ENCODE measurements around the gene ELOB.

ELOB gene

DNA sequence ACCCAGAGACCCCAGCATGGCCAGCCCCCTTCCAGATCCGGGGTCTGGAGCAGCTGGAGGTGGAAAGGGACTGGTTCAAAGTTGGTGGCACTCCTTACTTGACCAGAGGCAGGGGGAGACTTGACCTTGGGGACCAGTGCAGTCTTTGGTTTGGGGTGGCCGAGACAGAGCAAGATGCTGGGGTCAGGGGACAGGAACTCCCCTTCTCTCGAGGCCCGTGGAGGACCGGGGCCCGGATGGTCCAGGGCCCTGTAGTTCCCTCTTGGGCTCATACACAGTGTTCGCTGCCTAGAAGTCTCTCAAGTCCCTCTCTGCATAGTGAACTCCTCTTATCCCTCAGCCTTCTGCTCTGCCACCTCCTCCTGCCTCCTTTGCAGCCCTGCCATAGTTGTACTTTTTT lies 10.9 kb upstream of the ELOB start:
- WGBS = 64% methylated on average over 7 of the region's 7 CpGs
- Histone ChIP-seq H4K91ac (ENCODE audit: low read length) (no peak overlapping the region), H3K18ac (ENCODE audit: low read depth in 1 of 2, low read length in 2 of 2) (no peak overlapping the region), H3K79me1 (replicated peaks; ENCODE audit: low read length, poor library complexity, severe bottlenecking) (no peaks in the 10 kb centered on the region), H2AFZ (ENCODE audit: low read depth, low read length) (no peak overlapping the region), H2BK12ac (ENCODE audit: low read length in 2 of 2) (no peak overlapping the region), H2BK120ac (ENCODE audit: low read depth, low read length) (no peak overlapping the region), H3K4me3 (ENCODE audit: insufficient read depth in 1 of 2, low read depth in 1 of 2, low read length in 2 of 2) (no peak overlapping the region), H3K27ac (ENCODE audit: low read length, poor library complexity, severe bottlenecking) (no peak overlapping the region), H2AK5ac (ENCODE audit: low read length, severe bottlenecking) (no peak overlapping the region), H3K23ac (ENCODE audit: low read length in 2 of 2) (no peak overlapping the region), H3K4me2 (ENCODE audit: low read length, poor library complexity, severe bottlenecking) (no peak overlapping the region), H4K8ac (ENCODE audit: low read length) (no peak overlapping the region), H3K4me1 (ENCODE audit: control insufficient read depth, insufficient read depth, low read depth, low read length) (peaks cover 2% of the 10 kb centered on the region), H3K9me3 (ENCODE audit: control insufficient read depth, low read length) (no peaks in the 10 kb centered on the region), H2BK15ac (ENCODE audit: low read depth, poor library complexity, severe bottlenecking) (peak overlapping the region; percentile 78), H3K36me3 (ENCODE audit: control insufficient read depth in 1 of 2, insufficient read depth in 2 of 2, low read depth in 1 of 2, low read length in 2 of 2) (no peaks in the 10 kb centered on the region), H3K27me3 (ENCODE audit: control insufficient read depth in 1 of 2, insufficient read depth in 1 of 2, low read length in 2 of 2) (peaks cover 23 to 85% of the 10 kb centered on the region in 2 experiments), H3K14ac (ENCODE audit: low read length in 2 of 2) (no peak overlapping the region), H3K4ac (ENCODE audit: low read depth in 1 of 2, low read length in 2 of 2) (no peak overlapping the region), H2BK5ac (ENCODE audit: low read depth, low read length, poor library complexity, severe bottlenecking) (no peak overlapping the region), H3K9ac (ENCODE audit: low read length) (no peak overlapping the region)
- no peak for DNase-seq

DNA sequence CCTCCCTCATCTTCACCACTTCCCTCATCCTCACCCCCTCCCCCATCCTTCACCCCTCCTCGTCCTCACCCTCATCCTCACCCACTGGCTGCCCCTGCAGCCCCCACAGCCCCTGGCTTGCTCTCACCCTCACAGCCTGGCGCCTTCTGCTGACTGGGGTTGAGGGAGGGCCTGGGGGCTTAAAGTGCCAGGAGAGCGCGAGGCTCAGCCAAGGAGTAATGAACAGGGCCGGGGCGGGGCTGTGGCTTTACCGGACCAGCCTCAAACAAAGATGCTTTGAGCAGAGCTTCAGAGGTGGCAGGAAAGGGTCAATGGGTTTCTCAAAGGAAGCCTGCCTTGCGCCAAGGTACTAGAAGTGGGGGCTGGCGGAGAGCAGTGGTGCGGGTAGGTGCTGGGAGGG lies 10.3 kb upstream of the ELOB start, which contains the start of gene PRSS33:
Gene PRSS33, minus strand, starts transcription at position 155 of the 400 bp plus-strand sequence. CDS start 1,013 bp downstream, outside the sequence.
- Histone ChIP-seq H2BK12ac (ENCODE audit: low read length in 2 of 2) (no peak within 1 kb of the TSS), H3K79me1 (replicated peaks; ENCODE audit: low read length, poor library complexity, severe bottlenecking) (no peaks in the 10 kb centered on the region), H3K23ac (ENCODE audit: low read length in 2 of 2) (peak within 1 kb of the TSS in 1 of 2 experiments; percentile 34), H2BK5ac (ENCODE audit: low read depth, low read length, poor library complexity, severe bottlenecking) (no peak within 1 kb of the TSS), H3K18ac (ENCODE audit: low read depth in 1 of 2, low read length in 2 of 2) (no peak within 1 kb of the TSS), H3K27me3 (ENCODE audit: control insufficient read depth in 1 of 2, insufficient read depth in 1 of 2, low read length in 2 of 2) (peaks cover 23 to 84% of the 10 kb centered on the region in 2 experiments), H3K4ac (ENCODE audit: low read depth in 1 of 2, low read length in 2 of 2) (no peak within 1 kb of the TSS), H3K14ac (ENCODE audit: low read length in 2 of 2) (no peak within 1 kb of the TSS), H3K36me3 (ENCODE audit: control insufficient read depth in 1 of 2, insufficient read depth in 2 of 2, low read depth in 1 of 2, low read length in 2 of 2) (no peaks in the 10 kb centered on the region), H3K9me3 (ENCODE audit: control insufficient read depth, low read length) (no peaks in the 10 kb centered on the region), H4K91ac (ENCODE audit: low read length) (no peak within 1 kb of the TSS), H2AK5ac (ENCODE audit: low read length, severe bottlenecking) (no peak within 1 kb of the TSS), H4K8ac (ENCODE audit: low read length) (no peak within 1 kb of the TSS), H2AFZ (ENCODE audit: low read depth, low read length) (no peak within 1 kb of the TSS), H2BK120ac (ENCODE audit: low read depth, low read length) (no peak within 1 kb of the TSS), H3K4me1 (ENCODE audit: control insufficient read depth, insufficient read depth, low read depth, low read length) (peaks cover 2% of the 10 kb centered on the region), H3K4me2 (ENCODE audit: low read length, poor library complexity, severe bottlenecking) (no peak within 1 kb of the TSS), H3K9ac (ENCODE audit: low read length) (no peak within 1 kb of the TSS), H2BK15ac (ENCODE audit: low read depth, poor library complexity, severe bottlenecking) (peak within 1 kb of the TSS; percentile 78), H3K27ac (ENCODE audit: low read length, poor library complexity, severe bottlenecking) (no peak within 1 kb of the TSS), H3K4me3 (ENCODE audit: insufficient read depth in 1 of 2, low read depth in 1 of 2, low read length in 2 of 2) (no peak within 1 kb of the TSS)
- 68% methylated on average over 9 of the region's 10 CpGs for WGBS
- no peak for DNase-seq

GRCh38 chr16:2786826-2787151 lies 9.7 kb upstream of the ELOB start:
- WGBS = 78% methylated on average over 3 of the region's 3 CpGs
- no peak overlapping the region for H2BK120ac ChIP-seq (ENCODE audit: low read depth, low read length)
- no peak overlapping the region for H3K23ac ChIP-seq (ENCODE audit: low read length in 2 of 2)
- H2BK12ac ChIP-seq (ENCODE audit: low read length in 2 of 2) = no peak overlapping the region
- H3K27ac ChIP-seq (ENCODE audit: low read length, poor library complexity, severe bottlenecking) = no peak overlapping the region
- no peak for DNase-seq
- H3K4me1 ChIP-seq (ENCODE audit: control insufficient read depth, insufficient read depth, low read depth, low read length) = peaks cover 2% of the 10 kb centered on the region
- no peak overlapping the region for H3K14ac ChIP-seq (ENCODE audit: low read length in 2 of 2)
- H2BK5ac ChIP-seq (ENCODE audit: low read depth, low read length, poor library complexity, severe bottlenecking) = no peak overlapping the region
- no peak overlapping the region for H3K4ac ChIP-seq (ENCODE audit: low read depth in 1 of 2, low read length in 2 of 2)
- no peak overlapping the region for H2BK15ac ChIP-seq (ENCODE audit: low read depth, poor library complexity, severe bottlenecking)
- no peak overlapping the region for H2AFZ ChIP-seq (ENCODE audit: low read depth, low read length)
- H3K9ac ChIP-seq (ENCODE audit: low read length) = no peak overlapping the region
- H3K18ac ChIP-seq (ENCODE audit: low read depth in 1 of 2, low read length in 2 of 2) = no peak overlapping the region
- no peaks in the 10 kb centered on the region for H3K79me1 ChIP-seq (replicated peaks; ENCODE audit: low read length, poor library complexity, severe bottlenecking)
- no peak overlapping the region for H2AK5ac ChIP-seq (ENCODE audit: low read length, severe bottlenecking)
- no peak overlapping the region for H4K91ac ChIP-seq (ENCODE audit: low read length)
- H3K36me3 ChIP-seq (ENCODE audit: control insufficient read depth in 1 of 2, insufficient read depth in 2 of 2, low read depth in 1 of 2, low read length in 2 of 2) = no peaks in the 10 kb centered on the region
- no peak overlapping the region for H4K8ac ChIP-seq (ENCODE audit: low read length)
- H3K9me3 ChIP-seq (ENCODE audit: control insufficient read depth, low read length) = no peaks in the 10 kb centered on the region
- peaks cover 23 to 80% of the 10 kb centered on the region in 2 experiments for H3K27me3 ChIP-seq (ENCODE audit: control insufficient read depth in 1 of 2, insufficient read depth in 1 of 2, low read length in 2 of 2)
- no peak overlapping the region for H3K4me2 ChIP-seq (ENCODE audit: low read length, poor library complexity, severe bottlenecking)
- H3K4me3 ChIP-seq (ENCODE audit: insufficient read depth in 1 of 2, low read depth in 1 of 2, low read length in 2 of 2) = no peak overlapping the region

DNA sequence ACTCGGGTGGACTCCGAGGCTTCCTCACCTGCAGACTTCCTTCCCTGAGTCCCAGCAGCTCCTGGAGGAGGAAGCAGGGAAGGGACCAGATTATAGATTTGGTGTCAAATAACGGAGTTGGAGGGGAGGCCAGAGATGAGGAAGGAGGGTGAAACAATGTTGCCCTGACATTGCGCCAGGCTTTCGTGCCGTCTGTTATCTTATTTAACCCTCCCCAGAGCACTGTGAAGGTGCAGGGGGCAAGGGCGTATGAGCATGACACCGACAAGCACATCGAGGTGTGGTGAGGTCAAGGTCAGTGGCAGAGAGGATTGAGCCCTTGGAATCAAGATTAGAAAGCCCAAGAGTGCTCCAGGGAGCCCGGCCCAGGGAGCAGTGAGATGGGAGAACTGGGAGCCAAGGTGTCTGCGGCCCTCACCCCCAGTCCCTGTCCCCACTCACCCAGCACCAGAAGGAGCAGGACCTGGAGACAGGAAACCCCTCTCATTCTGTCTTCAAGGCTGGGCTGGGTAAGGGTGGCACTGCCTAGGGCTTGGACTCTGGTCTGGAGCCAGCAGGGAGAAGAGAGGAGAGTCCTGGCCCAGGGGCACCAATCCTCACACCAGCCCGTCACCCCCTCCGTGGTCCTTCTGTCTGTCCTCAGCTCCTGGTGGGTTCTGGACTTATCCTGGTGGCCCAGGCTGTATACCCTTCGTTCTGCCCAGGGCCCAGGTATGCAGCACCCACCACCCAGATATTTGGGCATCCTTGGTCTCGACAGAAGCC lies 9.2 kb upstream of the ELOB start:
- Histone ChIP-seq H2AK5ac (ENCODE audit: low read length, severe bottlenecking) (no peak overlapping the region), H2BK5ac (ENCODE audit: low read depth, low read length, poor library complexity, severe bottlenecking) (no peak overlapping the region), H3K23ac (ENCODE audit: low read length in 2 of 2) (peak overlapping the region in 1 of 2 experiments; percentile 34), H3K18ac (ENCODE audit: low read depth in 1 of 2, low read length in 2 of 2) (no peak overlapping the region), H3K27me3 (ENCODE audit: control insufficient read depth in 1 of 2, insufficient read depth in 1 of 2, low read length in 2 of 2) (peaks cover 19 to 75% of the 10 kb centered on the region in 2 experiments), H4K8ac (ENCODE audit: low read length) (no peak overlapping the region), H3K36me3 (ENCODE audit: control insufficient read depth in 1 of 2, insufficient read depth in 2 of 2, low read depth in 1 of 2, low read length in 2 of 2) (no peaks in the 10 kb centered on the region), H2AFZ (ENCODE audit: low read depth, low read length) (no peak overlapping the region), H3K4me1 (ENCODE audit: control insufficient read depth, insufficient read depth, low read depth, low read length) (peaks cover 2% of the 10 kb centered on the region), H3K27ac (ENCODE audit: low read length, poor library complexity, severe bottlenecking) (no peak overlapping the region), H3K4me2 (ENCODE audit: low read length, poor library complexity, severe bottlenecking) (no peak overlapping the region), H3K14ac (ENCODE audit: low read length in 2 of 2) (no peak overlapping the region), H3K79me1 (replicated peaks; ENCODE audit: low read length, poor library complexity, severe bottlenecking) (no peaks in the 10 kb centered on the region), H2BK12ac (ENCODE audit: low read length in 2 of 2) (no peak overlapping the region), H3K9ac (ENCODE audit: low read length) (no peak overlapping the region), H3K4ac (ENCODE audit: low read depth in 1 of 2, low read length in 2 of 2) (no peak overlapping the region), H2BK120ac (ENCODE audit: low read depth, low read length) (no peak overlapping the region), H2BK15ac (ENCODE audit: low read depth, poor library complexity, severe bottlenecking) (no peak overlapping the region), H3K9me3 (ENCODE audit: control insufficient read depth, low read length) (no peaks in the 10 kb centered on the region), H4K91ac (ENCODE audit: low read length) (no peak overlapping the region), H3K4me3 (ENCODE audit: insufficient read depth in 1 of 2, low read depth in 1 of 2, low read length in 2 of 2) (no peak overlapping the region)
- no peak for DNase-seq
- WGBS = 82% methylated on average over 14 of the region's 15 CpGs
